GM12878 (cell line): Measurements from ENCODE around the gene RPS19BP1. TPM values are rescaled to one million over a fixed set of nuclear protein-coding genes. Genes with fewer than 3 reads are reported as not detected.

Experiments used
- ATAC-seq: fragments of 200-7000 bp; cut with Tn5 transposase; 3 replicates; pipeline ENCODE4 v1.9.1; 2020; ENCODE audit warnings: mild to moderate bottlenecking, moderate library complexity
- BruUV-seq: library from RNA; stranded (reverse); fragments of 400-500 nt; replicated peaks from 2 replicates; lab custom pipeline; 2021; lab: Mats Ljungman, UMichigan
- CTCF ChIA-PET: fragments of 300-600 bp; sonication (Branson Sonifier 250); formaldehyde crosslinking; extraction: SDS; loops from one replicate; lab custom pipeline; 2021; ENCODE audit warnings: inconsistent platforms; lab: Yijun Ruan, JAX
- POLR2A ChIA-PET: fragments of 350-600 bp; formaldehyde crosslinking; extraction: SDS; loops from one replicate; lab custom pipeline; 2021; ENCODE audit warnings: inconsistent platforms; lab: Charles Lee
- RAD21 ChIA-PET: fragments of 300-600 bp; sonication (Branson Sonifier 250); formaldehyde crosslinking; loops from one replicate; lab custom pipeline; 2023; ENCODE audit warnings: antibody characterized with exemption; ENCODE audit not compliant: unreplicated experiment; lab: Charles Lee
- SMC1A ChIA-PET: fragments of 300-600 bp; sonication (Branson Sonifier 250); formaldehyde crosslinking; loops from one replicate; lab custom pipeline; 2023; ENCODE audit not compliant: unreplicated experiment, uncharacterized antibody; lab: Charles Lee
- DNase-seq: peaks from one replicate; pipeline ENCODE4 v3.0.0-alpha.2; 2011; ENCODE audit warnings: low read depth, low spot score
- FAIRE-seq: peaks from 3 replicates; lab custom pipeline; 2011; peaks lifted over from hg19 to GRCh38; lab: Jason Lieb, UNC
- H2AFZ ChIP-seq: 2 replicates; pipeline ENCODE4 v1.6.0; 2011; ENCODE audit warnings: low read depth, low read length, control low read depth; ENCODE audit not compliant: control insufficient read depth
- H3K27ac ChIP-seq: 2 replicates; pipeline ENCODE4 v1.5.1; 2011; ENCODE audit warnings: control low read depth; ENCODE audit not compliant: control insufficient read depth, insufficient read depth
- H3K27me3 ChIP-seq, 2 experiments: replicated peaks in 1 of 2; 2 replicates each; pipeline versions ENCODE4 v1.6.0 to v1.6.1; 2011; ENCODE audit warnings: low read length in 1 of 2; ENCODE audit not compliant: control insufficient read depth in 2 of 2, insufficient read depth in 2 of 2
- H3K36me3 ChIP-seq, 2 experiments: 2 replicates each; pipeline ENCODE4 v1.5.1; 2011; ENCODE audit warnings: low read length in 1 of 2; ENCODE audit not compliant: control insufficient read depth in 2 of 2, insufficient read depth in 2 of 2
- H3K4me1 ChIP-seq: 2 replicates; pipeline ENCODE4 v1.6.1; 2011; ENCODE audit warnings: mild to moderate bottlenecking, low read length, moderate library complexity, mixed read lengths; ENCODE audit not compliant: control insufficient read depth, insufficient read depth
- H3K4me2 ChIP-seq: 2 replicates; pipeline ENCODE4 v1.6.0; 2011; ENCODE audit warnings: control low read depth; ENCODE audit not compliant: control insufficient read depth, insufficient read depth
- H3K4me3 ChIP-seq: fragments of 200-600 bp; sonication (generic); 2 replicates; pipeline ENCODE4 v1.5.1; 2016
- H3K79me2 ChIP-seq: 2 replicates; pipeline ENCODE4 v1.6.0; 2011; ENCODE audit warnings: low read length; ENCODE audit not compliant: control insufficient read depth, insufficient read depth
- H3K9ac ChIP-seq: 2 replicates; pipeline ENCODE4 v1.8.0; 2011; ENCODE audit warnings: low read length, control low read depth, mixed read lengths; ENCODE audit not compliant: control insufficient read depth, insufficient read depth
- H3K9me3 ChIP-seq: replicated peaks from 3 replicates; pipeline ENCODE4 v1.5.1; 2011; ENCODE audit warnings: mild to moderate bottlenecking, low read length; ENCODE audit not compliant: control insufficient read depth, insufficient read depth
- H4K20me1 ChIP-seq: 2 replicates; pipeline ENCODE4 v1.6.0; 2011; ENCODE audit not compliant: control insufficient read depth, insufficient read depth
- CTCF ChIP-seq, 3 experiments: IDR thresholded peaks in 2 of 3; conservative IDR thresholded peaks in 1 of 3; 2 replicates each; pipeline ENCODE4 v1.5.1; 2011; ENCODE audit warnings: low read depth in 3 of 3, low read length in 3 of 3, mild to moderate bottlenecking in 3 of 3, control low read depth in 2 of 3, moderate library complexity in 2 of 3, inconsistent platforms in 1 of 3, mixed read lengths in 1 of 3; ENCODE audit not compliant: control insufficient read depth in 2 of 3, insufficient read depth in 1 of 3; ENCODE audit errors: extremely low read depth in 1 of 3
- IKZF2 ChIP-seq, 2 experiments: fragments of 450-650 bp; IDR thresholded peaks; 2 replicates each; pipeline ENCODE4 v1.6.1; 2017; ENCODE audit warnings: mild to moderate bottlenecking in 2 of 2, moderate library complexity in 2 of 2
- LARP7 ChIP-seq: fragments of 450-650 bp; IDR thresholded peaks from 2 replicates; pipeline ENCODE4 v1.6.1; 2017; ENCODE audit warnings: mild to moderate bottlenecking
- SP1 ChIP-seq: IDR thresholded peaks from one replicate; pipeline ENCODE4 v1.6.1; 2011; ENCODE audit warnings: low read depth, low read length
- TCF12 ChIP-seq: IDR thresholded peaks from 2 replicates; pipeline ENCODE4 v1.6.1; 2011; ENCODE audit warnings: low read depth, mild to moderate bottlenecking, low read length
- WGBS: methylation state at CpG from one replicate; pipeline ENCODE4 v1.1.6; 2016; ENCODE audit warnings: low lambda C conversion rate; ENCODE audit not compliant: insufficient replicate concordance, insufficient coverage; ENCODE audit errors: missing lambda C conversion rate; 5-methylcytosine and 5-hydroxymethylcytosine counted together
- in situ Hi-C: fragments of 300-500 bp; cut with MboI; formaldehyde crosslinking; loops from 9 replicates; pipeline ENCODE4 v1.14.3; 2018; ENCODE audit warnings: mixed read lengths
- intact Hi-C: fragments of 100-400 bp; cut with micrococcal nuclease; formaldehyde crosslinking; loops from one replicate; pipeline ENCODE4 v1.14.2; 2022; ENCODE audit not compliant: unreplicated experiment
- polyA plus RNA-seq, 11 experiments: library from polyadenylated mRNA; depleted of rRNA in 4 of 11; unstranded in 6 of 11; stranded (reverse) in 5 of 11; fragments of >200 nt; fragmentation: Nextera tagmentation in 4 of 11; fragmentation: Illumina TruSeq in 1 of 11; extraction: Ambion mirVana in 4 of 11; extraction: Trizol in 1 of 11; gene quantifications; 1 replicate in 1 of 11; 2 replicates in 10 of 11; pipeline versions ENCODE4 v1.2.1 to v1.2.3, GENCODE V29; 2011 to 2016; ENCODE audit warnings: inconsistent platforms in 2 of 11, missing spikeins in 2 of 11, low read depth in 1 of 11
- total RNA-seq, 4 experiments: library from RNA; depleted of rRNA in 3 of 4; stranded (reverse); fragments of >200 nt in 3 of 4; fragmentation: Illumina TruSeq in 1 of 4; extraction: Trizol in 1 of 4; gene quantifications; 2 replicates each; pipeline versions ENCODE4 v1.2.1 to v1.2.3, GENCODE V29; 2013 to 2021

Gene RPS19BP1
- total and polyA plus RNA-seq, 10 of the 15 experiments (the other 5 are each of a cell fraction or from before 2014, with no cell fraction given): 2.7 to 206 (median 78.6) TPM

GRCh38 chr22:39556970-39557841 is 24.7 kb upstream of the RPS19BP1 start:
- no peak overlapping the region for H3K9ac ChIP-seq
- H3K79me2 ChIP-seq: no peaks in the 10 kb centered on the region
- ChIA-PET SMC1A (interaction anchor here (3.0 kb wide), 1 partner anchor 467 kb away, joined by 11 read pairs; no protein-coding TSS in a partner anchor), CTCF (interaction anchor here (2.4 kb wide), 1 partner anchor 468 kb away, joined by 23 read pairs; no protein-coding TSS in a partner anchor), RAD21 (interaction anchor here (1.0 kb wide), 1 partner anchor 467 kb away, joined by 3 read pairs; no protein-coding TSS in a partner anchor), POLR2A (no interaction called here)
- no peaks in the 10 kb centered on the region for H3K9me3 ChIP-seq
- H3K27me3 ChIP-seq: peaks cover 7 to 13% of the 10 kb centered on the region in 2 experiments; a peak in 3 of 4 replicates
- intact Hi-C loops (loop anchor here (5.0 kb wide), 1 partner anchor 465 kb away; no protein-coding TSS in a partner anchor), in situ Hi-C loops (no loop called here)
- H4K20me1 ChIP-seq: no peaks in the 10 kb centered on the region
- H2AFZ ChIP-seq: no peak overlapping the region
- 53% methylated on average over 37 of the region's 72 CpGs for WGBS
- ATAC-seq: 0 out of 3 replicates have a peak, but pooled peaks have one; percentile 22
- H3K4me1 ChIP-seq: no peaks in the 10 kb centered on the region
- H3K36me3 ChIP-seq: no peaks in the 10 kb centered on the region
- FAIRE-seq: no peak
- no peak overlapping the region for H3K27ac ChIP-seq
- TF ChIP-seq TCF12: no peak
- no peak for TF ChIP-seq SP1
- no peak for TF ChIP-seq LARP7
- no peak for TF ChIP-seq IKZF2 (IDR thresholded peaks at IDR 0.05)
- peak in 1 of 3 experiments; percentile 22; a peak in 1 of 6 replicates for TF ChIP-seq CTCF (IDR thresholded peaks at IDR 0.05 in 2 of 3, conservative IDR thresholded peaks at IDR 0.05 in 1 of 3; ENCODE audit: control insufficient read depth in 2 of 3, extremely low read depth in 1 of 3, insufficient read depth in 1 of 3, low read depth in 3 of 3, low read length in 3 of 3)
- DNase-seq: no peak
- no peak overlapping the region for H3K4me3 ChIP-seq
- no peak overlapping the region for H3K4me2 ChIP-seq
- no TSS peak for BruUV-seq
